ENCODE measurements around the gene STK40. TPM values are rescaled to one million over a fixed set of nuclear protein-coding genes. Genes with fewer than 3 reads are reported as not detected.

Gene STK40
- total and polyA plus RNA-seq, 9 of the 15 experiments (the other 6 are each of a cell fraction or from before 2014, with no cell fraction given), result 0.69 to 94.3 (median 39.1) TPM

DNA sequence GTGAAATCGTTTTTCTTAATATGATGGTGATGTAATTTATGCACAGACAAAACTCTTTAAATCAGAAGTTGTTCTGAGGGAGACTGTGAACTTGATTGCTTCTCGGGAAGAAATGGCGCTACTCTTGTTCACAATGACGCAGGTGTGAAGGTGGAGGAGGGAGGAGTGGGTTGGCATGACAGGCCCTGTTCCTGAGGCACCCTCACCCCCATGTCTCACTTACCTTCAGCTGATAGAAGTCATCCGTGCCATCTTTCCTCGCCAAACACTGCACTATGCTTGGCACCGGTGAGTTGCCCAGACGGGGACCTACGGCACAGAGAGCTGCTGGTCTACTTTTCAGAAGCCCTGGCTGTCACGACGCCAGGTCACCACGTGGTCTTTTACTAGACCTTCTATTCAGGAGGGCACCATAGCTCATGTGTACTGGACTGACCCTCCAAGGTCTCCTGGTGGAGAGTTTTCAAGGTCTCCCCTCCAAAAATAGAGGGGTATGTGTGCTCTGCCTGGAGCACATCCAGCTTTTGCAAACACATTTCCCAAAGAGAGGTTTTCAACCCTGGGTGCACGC, 27.1 kb downstream of the STK40 start (continued):
- TF ChIP-seq HEY1 (CRISPR knock-in tag; IDR thresholded peaks at IDR 0.05; ENCODE audit: borderline replicate concordance), result no peak
- TF ChIP-seq ETV1 (tag; conservative IDR thresholded peaks at IDR 0.05; ENCODE audit: low read depth), result no peak
- no peak for TF ChIP-seq SNIP1 (IDR thresholded peaks at IDR 0.05; ENCODE audit: low read depth)
- TF ChIP-seq, protein P1, sequence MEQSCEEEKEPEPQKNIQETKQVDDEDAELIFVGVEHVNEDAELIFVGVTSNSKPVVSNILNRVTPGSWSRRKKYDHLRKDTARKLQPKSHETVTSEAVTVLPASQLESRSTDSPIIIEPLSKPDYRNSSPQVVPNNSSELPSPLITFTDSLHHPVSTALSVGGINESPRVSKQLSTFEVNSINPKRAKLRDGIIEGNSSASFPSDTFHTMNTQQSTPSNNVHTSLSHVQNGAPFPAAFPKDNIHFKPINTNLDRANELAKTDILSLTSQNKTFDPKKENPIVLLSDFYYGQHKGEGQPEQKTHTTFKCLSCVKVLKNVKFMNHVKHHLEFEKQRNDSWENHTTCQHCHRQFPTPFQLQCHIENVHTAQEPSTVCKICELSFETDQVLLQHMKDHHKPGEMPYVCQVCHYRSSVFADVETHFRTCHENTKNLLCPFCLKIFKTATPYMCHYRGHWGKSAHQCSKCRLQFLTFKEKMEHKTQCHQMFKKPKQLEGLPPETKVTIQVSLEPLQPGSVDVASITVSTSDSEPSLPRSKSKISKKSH (CRISPR knock-in tag; IDR thresholded peaks at IDR 0.05), result no peak
- TF ChIP-seq, protein P2, sequence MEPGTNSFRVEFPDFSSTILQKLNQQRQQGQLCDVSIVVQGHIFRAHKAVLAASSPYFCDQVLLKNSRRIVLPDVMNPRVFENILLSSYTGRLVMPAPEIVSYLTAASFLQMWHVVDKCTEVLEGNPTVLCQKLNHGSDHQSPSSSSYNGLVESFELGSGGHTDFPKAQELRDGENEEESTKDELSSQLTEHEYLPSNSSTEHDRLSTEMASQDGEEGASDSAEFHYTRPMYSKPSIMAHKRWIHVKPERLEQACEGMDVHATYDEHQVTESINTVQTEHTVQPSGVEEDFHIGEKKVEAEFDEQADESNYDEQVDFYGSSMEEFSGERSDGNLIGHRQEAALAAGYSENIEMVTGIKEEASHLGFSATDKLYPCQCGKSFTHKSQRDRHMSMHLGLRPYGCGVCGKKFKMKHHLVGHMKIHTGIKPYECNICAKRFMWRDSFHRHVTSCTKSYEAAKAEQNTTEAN (CRISPR knock-in tag; IDR thresholded peaks at IDR 0.05), result no peak
- TF ChIP-seq KHSRP (IDR thresholded peaks at IDR 0.05), result no peak
- TF ChIP-seq KDM2B (CRISPR knock-in tag; IDR thresholded peaks at IDR 0.05), result no peak
- no peak for TF ChIP-seq ZNF75A (CRISPR knock-in tag; IDR thresholded peaks at IDR 0.05)
- no peak for TF ChIP-seq ZNF316 (IDR thresholded peaks at IDR 0.05)
- TF ChIP-seq ZBTB1 (CRISPR knock-in tag; IDR thresholded peaks at IDR 0.05; ENCODE audit: borderline replicate concordance, low read depth), result no peak
- no peak for TF ChIP-seq ELF1 (tag; IDR thresholded peaks at IDR 0.05)
- TF ChIP-seq, protein P3, sequence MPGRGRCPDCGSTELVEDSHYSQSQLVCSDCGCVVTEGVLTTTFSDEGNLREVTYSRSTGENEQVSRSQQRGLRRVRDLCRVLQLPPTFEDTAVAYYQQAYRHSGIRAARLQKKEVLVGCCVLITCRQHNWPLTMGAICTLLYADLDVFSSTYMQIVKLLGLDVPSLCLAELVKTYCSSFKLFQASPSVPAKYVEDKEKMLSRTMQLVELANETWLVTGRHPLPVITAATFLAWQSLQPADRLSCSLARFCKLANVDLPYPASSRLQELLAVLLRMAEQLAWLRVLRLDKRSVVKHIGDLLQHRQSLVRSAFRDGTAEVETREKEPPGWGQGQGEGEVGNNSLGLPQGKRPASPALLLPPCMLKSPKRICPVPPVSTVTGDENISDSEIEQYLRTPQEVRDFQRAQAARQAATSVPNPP (IDR thresholded peaks at IDR 0.05; ENCODE audit: borderline replicate concordance, insufficient read depth, insufficient read length), result no peak
- TF ChIP-seq ZNF146 (CRISPR knock-in tag; IDR thresholded peaks at IDR 0.05; ENCODE audit: unreplicated experiment), result no peak
